WTC11 (cell line): ENCODE results near the gene WNK1. TPM values are rescaled to one million over a fixed set of nuclear protein-coding genes. Genes with fewer than 3 reads are reported as not detected.

ENCODE experiments used
- ATAC-seq: fragments of 200-7000 bp; cut with Tn5 transposase; 2 replicates; pipeline ENCODE4 v1.10.0; 2021; ENCODE audit warnings: mild to moderate bottlenecking, moderate library complexity
- CTCF ChIA-PET: fragments of 300-600 bp; sonication (Branson Sonifier 250); formaldehyde crosslinking; loops from one replicate; lab custom pipeline; 2021; ENCODE audit warnings: antibody characterized with exemption; lab: Charles Lee
- POLR2A ChIA-PET: fragments of 350-600 bp; sonication (Branson Sonifier 250); formaldehyde crosslinking; loops from one replicate; lab custom pipeline; 2021; ENCODE audit warnings: antibody characterized with exemption; lab: Charles Lee
- DNase-seq: peaks from one replicate; pipeline ENCODE4 v3.0.0; 2021; ENCODE audit warnings: low spot score
- H3K27ac Mint-ChIP-seq: 2 replicates; pipeline ENCODE4 v1.8.0; 2021; ENCODE audit warnings: mixed read lengths
- H3K27me3 Mint-ChIP-seq: 2 replicates; pipeline ENCODE4 v1.8.0; 2021; ENCODE audit warnings: low read depth, mild to moderate bottlenecking, moderate library complexity, mixed read lengths
- H3K36me3 Mint-ChIP-seq: 2 replicates; pipeline ENCODE4 v1.8.0; 2021; ENCODE audit warnings: mixed read lengths
- H3K4me1 Mint-ChIP-seq: 2 replicates; pipeline ENCODE4 v1.8.0; 2022; ENCODE audit warnings: mixed read lengths
- H3K4me3 Mint-ChIP-seq: 2 replicates; pipeline ENCODE4 v1.8.0; 2021; ENCODE audit warnings: mild to moderate bottlenecking, moderate library complexity, mixed read lengths
- H3K9me3 Mint-ChIP-seq: 2 replicates; pipeline ENCODE4 v1.8.0; 2021; ENCODE audit warnings: mixed read lengths
- GABPB1 ChIP-seq: sonication (generic); formaldehyde crosslinking; IDR thresholded peaks from 2 replicates; pipeline ENCODE4 v1.8.1; 2023; ENCODE audit warnings: mild to moderate bottlenecking, missing genetic modification reagents
- MYBL2 ChIP-seq: sonication (generic); formaldehyde crosslinking; IDR thresholded peaks from 2 replicates; pipeline ENCODE4 v1.8.1; 2023; ENCODE audit warnings: mild to moderate bottlenecking, moderate library complexity, missing genetic modification reagents
- NFATC4 ChIP-seq: fragments of 250-450 bp; sonication (Bioruptor Pico); IDR thresholded peaks from 2 replicates; pipeline ENCODE4 v1.9.0; 2021; ENCODE audit warnings: mild to moderate bottlenecking
- SMAD3 ChIP-seq: sonication (generic); formaldehyde crosslinking; IDR thresholded peaks from 2 replicates; pipeline ENCODE4 v1.8.0; 2022; ENCODE audit warnings: missing genetic modification reagents, mild to moderate bottlenecking, borderline replicate concordance
- ZNF219 ChIP-seq: sonication (generic); formaldehyde crosslinking; IDR thresholded peaks from 2 replicates; pipeline ENCODE4 v1.8.0; 2023; ENCODE audit warnings: missing genetic modification reagents, mild to moderate bottlenecking, borderline replicate concordance
- ZNF263 ChIP-seq: sonication (generic); formaldehyde crosslinking; IDR thresholded peaks from 2 replicates; pipeline ENCODE4 v1.8.1; 2022; ENCODE audit warnings: low read depth, mild to moderate bottlenecking, moderate library complexity, missing genetic modification reagents
- total RNA-seq: library from RNA; stranded (reverse); gene quantifications from 3 replicates; pipeline ENCODE4 v1.2.3, GENCODE V29; 2021
- TF ChIP-seq, protein P1 (sequence below): sonication (generic); formaldehyde crosslinking; IDR thresholded peaks from 2 replicates; pipeline ENCODE4 v1.8.0; 2023; ENCODE audit warnings: mild to moderate bottlenecking, missing genetic modification reagents
- TF ChIP-seq, protein P2 (sequence below): fragments of 250-450 bp; sonication (Bioruptor Pico); conservative IDR thresholded peaks from 2 replicates; pipeline ENCODE4 v1.9.0; 2021; ENCODE audit warnings: mild to moderate bottlenecking
- TF ChIP-seq, protein P3 (sequence below): sonication (generic); formaldehyde crosslinking; IDR thresholded peaks from 2 replicates; pipeline ENCODE4 v1.8.1; 2022; ENCODE audit warnings: mild to moderate bottlenecking, moderate library complexity, missing genetic modification reagents
- TF ChIP-seq, protein P4 (sequence below): sonication (generic); formaldehyde crosslinking; IDR thresholded peaks from 2 replicates; pipeline ENCODE4 v1.8.1; 2022; ENCODE audit warnings: low read depth, missing genetic modification reagents, borderline replicate concordance
- TF ChIP-seq, protein P5 (sequence below): sonication (generic); formaldehyde crosslinking; IDR thresholded peaks from 2 replicates; pipeline ENCODE4 v1.8.0; 2023; ENCODE audit warnings: missing genetic modification reagents, mild to moderate bottlenecking, borderline replicate concordance
- TF ChIP-seq, protein P6 (sequence below): sonication (generic); formaldehyde crosslinking; IDR thresholded peaks from 2 replicates; pipeline ENCODE4 v1.8.1; 2023; ENCODE audit warnings: mild to moderate bottlenecking, moderate library complexity, missing genetic modification reagents

The WNK1 gene
- total RNA-seq, 1 experiment from 2014 or later = 118 TPM

DNA sequence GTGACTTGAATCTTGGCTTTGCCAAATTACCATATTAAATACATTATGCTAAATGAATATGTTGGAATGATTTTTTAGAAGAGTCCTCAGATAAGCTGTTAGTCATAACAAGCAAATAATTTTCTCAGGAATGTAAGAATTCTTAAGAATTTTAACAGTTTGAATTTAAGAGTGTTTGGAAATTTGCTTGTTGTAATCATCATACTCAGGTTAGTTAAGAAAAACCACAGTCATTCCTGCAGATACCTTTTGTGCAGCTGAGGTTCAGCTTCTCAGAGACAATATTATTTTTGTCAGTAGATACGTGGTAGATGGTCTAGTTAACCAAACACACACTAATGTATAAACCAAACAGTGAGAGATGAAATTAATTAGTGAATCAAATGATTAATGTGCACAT lies 8.9 kb downstream of the WNK1 start:
- no peak for ATAC-seq
- Mint-ChIP-seq H3K36me3 (peaks cover 14% of the 10 kb centered on the region), H3K27me3 (no peaks in the 10 kb centered on the region), H3K9me3 (no peaks in the 10 kb centered on the region), H3K4me3 (no peak overlapping the region), H3K4me1 (peaks cover 21% of the 10 kb centered on the region), H3K27ac (peak overlapping the region; percentile 18; the same call in 1 of the 2 replicates)
- DNase-seq = no peak
- CTCF ChIA-PET = interaction anchor here (0.9 to 1.3 kb wide), 2 partner anchors 10 to 56 kb away, joined by 3 to 4 read pairs; no protein-coding TSS in a partner anchor
- POLR2A ChIA-PET = no interaction called here
- TF ChIP-seq GABPB1 (CRISPR knock-in tag) (no peak), NFATC4 (CRISPR knock-in tag) (no peak), MYBL2 (CRISPR knock-in tag) (no peak), ZNF219 (CRISPR knock-in tag) (no peak), ZNF263 (no peak), SMAD3 (no peak)
- TF ChIP-seq, protein P1, sequence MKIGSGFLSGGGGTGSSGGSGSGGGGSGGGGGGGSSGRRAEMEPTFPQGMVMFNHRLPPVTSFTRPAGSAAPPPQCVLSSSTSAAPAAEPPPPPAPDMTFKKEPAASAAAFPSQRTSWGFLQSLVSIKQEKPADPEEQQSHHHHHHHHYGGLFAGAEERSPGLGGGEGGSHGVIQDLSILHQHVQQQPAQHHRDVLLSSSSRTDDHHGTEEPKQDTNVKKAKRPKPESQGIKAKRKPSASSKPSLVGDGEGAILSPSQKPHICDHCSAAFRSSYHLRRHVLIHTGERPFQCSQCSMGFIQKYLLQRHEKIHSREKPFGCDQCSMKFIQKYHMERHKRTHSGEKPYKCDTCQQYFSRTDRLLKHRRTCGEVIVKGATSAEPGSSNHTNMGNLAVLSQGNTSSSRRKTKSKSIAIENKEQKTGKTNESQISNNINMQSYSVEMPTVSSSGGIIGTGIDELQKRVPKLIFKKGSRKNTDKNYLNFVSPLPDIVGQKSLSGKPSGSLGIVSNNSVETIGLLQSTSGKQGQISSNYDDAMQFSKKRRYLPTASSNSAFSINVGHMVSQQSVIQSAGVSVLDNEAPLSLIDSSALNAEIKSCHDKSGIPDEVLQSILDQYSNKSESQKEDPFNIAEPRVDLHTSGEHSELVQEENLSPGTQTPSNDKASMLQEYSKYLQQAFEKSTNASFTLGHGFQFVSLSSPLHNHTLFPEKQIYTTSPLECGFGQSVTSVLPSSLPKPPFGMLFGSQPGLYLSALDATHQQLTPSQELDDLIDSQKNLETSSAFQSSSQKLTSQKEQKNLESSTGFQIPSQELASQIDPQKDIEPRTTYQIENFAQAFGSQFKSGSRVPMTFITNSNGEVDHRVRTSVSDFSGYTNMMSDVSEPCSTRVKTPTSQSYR (CRISPR knock-in tag) = no peak
- TF ChIP-seq, protein P2, sequence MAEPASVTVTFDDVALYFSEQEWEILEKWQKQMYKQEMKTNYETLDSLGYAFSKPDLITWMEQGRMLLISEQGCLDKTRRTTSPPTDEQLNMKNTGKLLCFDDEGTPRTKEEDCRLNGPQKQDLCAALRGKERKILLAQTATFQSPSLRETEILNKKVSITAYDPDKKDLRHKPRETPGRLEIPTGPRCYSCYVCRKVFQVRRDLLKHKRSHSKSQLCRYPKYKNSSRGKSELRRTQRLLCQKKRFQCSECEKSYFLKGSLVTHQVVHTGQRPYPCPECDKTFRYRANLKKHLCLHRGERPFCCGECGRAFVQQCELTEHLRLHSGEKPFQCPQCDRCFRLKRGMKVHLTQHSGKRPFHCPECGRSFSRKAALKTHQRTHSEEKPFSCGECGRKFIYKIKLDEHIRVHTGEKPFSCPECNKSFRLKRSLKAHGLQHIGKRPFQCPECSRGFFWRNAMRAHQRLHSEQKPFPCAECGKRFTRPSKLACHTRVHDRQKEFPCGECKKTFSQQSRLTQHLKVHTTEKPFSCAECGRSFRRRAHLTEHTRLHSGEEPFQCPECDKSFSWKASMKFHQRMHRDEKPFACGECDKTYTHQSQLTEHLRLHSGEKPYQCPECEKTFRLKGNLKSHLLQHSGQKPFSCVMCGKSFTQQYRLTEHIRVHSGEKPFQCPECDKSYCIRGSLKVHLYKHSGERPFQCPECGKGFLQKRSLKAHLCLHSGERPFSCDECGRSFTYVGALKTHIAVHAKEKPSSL (CRISPR knock-in tag) = no peak
- TF ChIP-seq, protein P3, sequence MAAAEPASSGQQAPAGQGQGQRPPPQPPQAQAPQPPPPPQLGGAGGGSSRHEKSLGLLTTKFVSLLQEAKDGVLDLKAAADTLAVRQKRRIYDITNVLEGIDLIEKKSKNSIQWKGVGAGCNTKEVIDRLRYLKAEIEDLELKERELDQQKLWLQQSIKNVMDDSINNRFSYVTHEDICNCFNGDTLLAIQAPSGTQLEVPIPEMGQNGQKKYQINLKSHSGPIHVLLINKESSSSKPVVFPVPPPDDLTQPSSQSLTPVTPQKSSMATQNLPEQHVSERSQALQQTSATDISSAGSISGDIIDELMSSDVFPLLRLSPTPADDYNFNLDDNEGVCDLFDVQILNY (CRISPR knock-in tag) = no peak
- TF ChIP-seq, protein P4, sequence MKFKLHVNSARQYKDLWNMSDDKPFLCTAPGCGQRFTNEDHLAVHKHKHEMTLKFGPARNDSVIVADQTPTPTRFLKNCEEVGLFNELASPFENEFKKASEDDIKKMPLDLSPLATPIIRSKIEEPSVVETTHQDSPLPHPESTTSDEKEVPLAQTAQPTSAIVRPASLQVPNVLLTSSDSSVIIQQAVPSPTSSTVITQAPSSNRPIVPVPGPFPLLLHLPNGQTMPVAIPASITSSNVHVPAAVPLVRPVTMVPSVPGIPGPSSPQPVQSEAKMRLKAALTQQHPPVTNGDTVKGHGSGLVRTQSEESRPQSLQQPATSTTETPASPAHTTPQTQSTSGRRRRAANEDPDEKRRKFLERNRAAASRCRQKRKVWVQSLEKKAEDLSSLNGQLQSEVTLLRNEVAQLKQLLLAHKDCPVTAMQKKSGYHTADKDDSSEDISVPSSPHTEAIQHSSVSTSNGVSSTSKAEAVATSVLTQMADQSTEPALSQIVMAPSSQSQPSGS (CRISPR knock-in tag) = no peak
- TF ChIP-seq, protein P5, sequence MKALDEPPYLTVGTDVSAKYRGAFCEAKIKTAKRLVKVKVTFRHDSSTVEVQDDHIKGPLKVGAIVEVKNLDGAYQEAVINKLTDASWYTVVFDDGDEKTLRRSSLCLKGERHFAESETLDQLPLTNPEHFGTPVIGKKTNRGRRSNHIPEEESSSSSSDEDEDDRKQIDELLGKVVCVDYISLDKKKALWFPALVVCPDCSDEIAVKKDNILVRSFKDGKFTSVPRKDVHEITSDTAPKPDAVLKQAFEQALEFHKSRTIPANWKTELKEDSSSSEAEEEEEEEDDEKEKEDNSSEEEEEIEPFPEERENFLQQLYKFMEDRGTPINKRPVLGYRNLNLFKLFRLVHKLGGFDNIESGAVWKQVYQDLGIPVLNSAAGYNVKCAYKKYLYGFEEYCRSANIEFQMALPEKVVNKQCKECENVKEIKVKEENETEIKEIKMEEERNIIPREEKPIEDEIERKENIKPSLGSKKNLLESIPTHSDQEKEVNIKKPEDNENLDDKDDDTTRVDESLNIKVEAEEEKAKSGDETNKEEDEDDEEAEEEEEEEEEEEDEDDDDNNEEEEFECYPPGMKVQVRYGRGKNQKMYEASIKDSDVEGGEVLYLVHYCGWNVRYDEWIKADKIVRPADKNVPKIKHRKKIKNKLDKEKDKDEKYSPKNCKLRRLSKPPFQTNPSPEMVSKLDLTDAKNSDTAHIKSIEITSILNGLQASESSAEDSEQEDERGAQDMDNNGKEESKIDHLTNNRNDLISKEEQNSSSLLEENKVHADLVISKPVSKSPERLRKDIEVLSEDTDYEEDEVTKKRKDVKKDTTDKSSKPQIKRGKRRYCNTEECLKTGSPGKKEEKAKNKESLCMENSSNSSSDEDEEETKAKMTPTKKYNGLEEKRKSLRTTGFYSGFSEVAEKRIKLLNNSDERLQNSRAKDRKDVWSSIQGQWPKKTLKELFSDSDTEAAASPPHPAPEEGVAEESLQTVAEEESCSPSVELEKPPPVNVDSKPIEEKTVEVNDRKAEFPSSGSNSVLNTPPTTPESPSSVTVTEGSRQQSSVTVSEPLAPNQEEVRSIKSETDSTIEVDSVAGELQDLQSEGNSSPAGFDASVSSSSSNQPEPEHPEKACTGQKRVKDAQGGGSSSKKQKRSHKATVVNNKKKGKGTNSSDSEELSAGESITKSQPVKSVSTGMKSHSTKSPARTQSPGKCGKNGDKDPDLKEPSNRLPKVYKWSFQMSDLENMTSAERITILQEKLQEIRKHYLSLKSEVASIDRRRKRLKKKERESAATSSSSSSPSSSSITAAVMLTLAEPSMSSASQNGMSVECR = no peak
- TF ChIP-seq, protein P6, sequence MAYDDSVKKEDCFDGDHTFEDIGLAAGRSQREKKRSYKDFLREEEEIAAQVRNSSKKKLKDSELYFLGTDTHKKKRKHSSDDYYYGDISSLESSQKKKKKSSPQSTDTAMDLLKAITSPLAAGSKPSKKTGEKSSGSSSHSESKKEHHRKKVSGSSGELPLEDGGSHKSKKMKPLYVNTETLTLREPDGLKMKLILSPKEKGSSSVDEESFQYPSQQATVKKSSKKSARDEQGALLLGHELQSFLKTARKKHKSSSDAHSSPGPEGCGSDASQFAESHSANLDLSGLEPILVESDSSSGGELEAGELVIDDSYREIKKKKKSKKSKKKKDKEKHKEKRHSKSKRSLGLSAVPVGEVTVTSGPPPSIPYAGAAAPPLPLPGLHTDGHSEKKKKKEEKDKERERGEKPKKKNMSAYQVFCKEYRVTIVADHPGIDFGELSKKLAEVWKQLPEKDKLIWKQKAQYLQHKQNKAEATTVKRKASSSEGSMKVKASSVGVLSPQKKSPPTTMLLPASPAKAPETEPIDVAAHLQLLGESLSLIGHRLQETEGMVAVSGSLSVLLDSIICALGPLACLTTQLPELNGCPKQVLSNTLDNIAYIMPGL = no peak
